Pulmonary artery endothelial cell (primary cell): ENCODE data around the gene CHRND. TPM values are rescaled to one million over a fixed set of nuclear protein-coding genes. Genes with fewer than 3 reads are reported as not detected.

ENCODE experiments used
- DNase-seq: peaks from one replicate; pipeline ENCODE4 v3.0.0-alpha.2; 2011; ENCODE audit warnings: low read depth, low spot score
- total RNA-seq: library from RNA; depleted of rRNA; stranded (reverse); fragments of >200 nt; gene quantifications from 2 replicates; pipeline ENCODE4 v1.2.3, GENCODE V29; 2014

Gene CHRND
- total RNA-seq, 1 donor from 2014 or later: not detected

- no peak for DNase-seq
Observed at GRCh38 chr2:232487385-232488096, 38.4 kb upstream of the CHRND start, which contains the start of gene ECEL1. Gene ECEL1, minus strand, starts transcription at chr2:232487834. Its CDS starts 1,181 bp downstream, at chr2:232486653.

- DNase-seq: no peak
Observed at GRCh38 chr2:232488097-232488711, 37.8 kb upstream of the CHRND start.

- DNase-seq: no peak
Observed at GRCh38 chr2:232488721-232489300, 37.1 kb upstream of the CHRND start.

- DNase-seq: no peak
Observed at GRCh38 chr2:232489516-232490220, 36.3 kb upstream of the CHRND start.

GRCh38 chr2:232490221-232491138 is 35.5 kb upstream of the CHRND start:
- no peak for DNase-seq

- DNase-seq: no peak
Observed at GRCh38 chr2:232491139-232491780, 34.7 kb upstream of the CHRND start.

GRCh38 chr2:232492236-232492848 is 33.6 kb upstream of the CHRND start:
- DNase-seq: no peak

GRCh38 chr2:232492963-232493700 is 32.8 kb upstream of the CHRND start:
- no peak for DNase-seq

GRCh38 chr2:232493701-232494474 is 32.1 kb upstream of the CHRND start:
- DNase-seq: no peak

- DNase-seq: no peak
Observed at GRCh38 chr2:232494542-232494941, 31.4 kb upstream of the CHRND start.

- DNase-seq: no peak
Observed at GRCh38 chr2:232495292-232495691, 30.7 kb upstream of the CHRND start.

- no peak for DNase-seq
Observed at GRCh38 chr2:232496501-232497270, 29.3 kb upstream of the CHRND start.

GRCh38 chr2:232497348-232497747 is 28.6 kb upstream of the CHRND start:
- no peak for DNase-seq

- no peak for DNase-seq
Observed at GRCh38 chr2:232498452-232498851, 27.5 kb upstream of the CHRND start.

GRCh38 chr2:232501331-232501771 is 24.6 kb upstream of the CHRND start:
- DNase-seq: no peak

- no peak for DNase-seq
Observed at GRCh38 chr2:232501794-232502390, 24.1 kb upstream of the CHRND start.

- no peak for DNase-seq
Observed at GRCh38 chr2:232502511-232502910, 23.4 kb upstream of the CHRND start.
